Measurements from ENCODE around the gene MTCH1. TPM values are rescaled to one million over a fixed set of nuclear protein-coding genes. Genes with fewer than 3 reads are reported as not detected.

Gene MTCH1
- total and polyA plus RNA-seq, 10 of the 15 experiments (the other 5 are each of a cell fraction or from before 2014, with no cell fraction given), result 7.2 to 128 (median 85.2) TPM

GRCh38 chr6:36953931-36954261 lies 32.1 kb downstream of the MTCH1 start:
- ChIA-PET RAD21 (ENCODE audit: unreplicated experiment) (interaction anchor here (0.9 kb wide), 1 partner anchor 217 kb away, joined by 3 read pairs; no protein-coding TSS in a partner anchor), CTCF (interaction anchor here (0.8 to 1.2 kb wide), 4 partner anchors 12 to 80 kb away, joined by 3 read pairs; no protein-coding TSS in a partner anchor), SMC1A (ENCODE audit: uncharacterized antibody, unreplicated experiment) (interaction anchor here (0.9 kb wide), 1 partner anchor 64 kb away, joined by 7 read pairs; no protein-coding TSS in a partner anchor), POLR2A (interaction anchor here (0.9 kb wide), 1 partner anchor 64 kb away, joined by 3 read pairs; no protein-coding TSS in a partner anchor)
- H3K4me1 ChIP-seq (ENCODE audit: control insufficient read depth, insufficient read depth, low read length), result 0 out of 2 replicates have a peak, but pooled peaks cover 3% of the 10 kb centered on the region
- H3K36me3 ChIP-seq (ENCODE audit: control insufficient read depth in 2 of 2, insufficient read depth in 2 of 2, low read length in 1 of 2), result no peaks in the 10 kb centered on the region
- ATAC-seq (no peak), DNase-seq (ENCODE audit: low read depth, low spot score) (no peak), FAIRE-seq (no peak)
- BruUV-seq (replicated peaks), result no TSS peak
- TF ChIP-seq ZBTB11 (CRISPR knock-in tag; IDR thresholded peaks at IDR 0.05) (no peak), ATF7 (IDR thresholded peaks at IDR 0.05; ENCODE audit: low read depth) (no peak), CHD2 (IDR thresholded peaks at IDR 0.05; ENCODE audit: borderline replicate concordance, low read depth, low read length) (no peak)
- H2AFZ ChIP-seq (ENCODE audit: control insufficient read depth, low read depth, low read length), result no peak overlapping the region
- no peak overlapping the region for H3K27ac ChIP-seq (ENCODE audit: control insufficient read depth, insufficient read depth)
- H3K9me3 ChIP-seq (replicated peaks; ENCODE audit: control insufficient read depth, insufficient read depth, low read length), result no peaks in the 10 kb centered on the region
- no peak overlapping the region for H3K9ac ChIP-seq (ENCODE audit: control insufficient read depth, insufficient read depth, low read length)
- in situ Hi-C loops (cut with MboI) (no loop called here), intact Hi-C loops (cut with micrococcal nuclease; ENCODE audit: unreplicated experiment) (no loop called here)
- no peaks in the 10 kb centered on the region for H4K20me1 ChIP-seq (ENCODE audit: control insufficient read depth, insufficient read depth)
- no peak overlapping the region for H3K4me3 ChIP-seq
- H3K79me2 ChIP-seq (ENCODE audit: control insufficient read depth, insufficient read depth, low read length), result no peaks in the 10 kb centered on the region
- H3K4me2 ChIP-seq (ENCODE audit: control insufficient read depth, insufficient read depth), result no peak overlapping the region
- H3K27me3 ChIP-seq (replicated peaks in 1 of 2; ENCODE audit: control insufficient read depth in 2 of 2, insufficient read depth in 2 of 2, low read length in 1 of 2), result no peaks in the 10 kb centered on the region
- 100% methylated on average over 1 of the region's 1 CpG for WGBS (ENCODE audit: insufficient coverage, insufficient replicate concordance, low lambda C conversion rate, missing lambda C conversion rate)

GRCh38 chr6:36949636-36950035 lies 36.4 kb downstream of the MTCH1 start:
- H3K27me3 ChIP-seq (replicated peaks in 1 of 2; ENCODE audit: control insufficient read depth in 2 of 2, insufficient read depth in 2 of 2, low read length in 1 of 2), result no peaks in the 10 kb centered on the region
- H3K9me3 ChIP-seq (replicated peaks; ENCODE audit: control insufficient read depth, insufficient read depth, low read length), result no peaks in the 10 kb centered on the region
- 0 out of 2 replicates have a peak, but pooled peaks cover 3% of the 10 kb centered on the region for H3K4me1 ChIP-seq (ENCODE audit: control insufficient read depth, insufficient read depth, low read length)
- no peak overlapping the region for H2AFZ ChIP-seq (ENCODE audit: control insufficient read depth, low read depth, low read length)
- ChIA-PET POLR2A (no interaction called here), CTCF (interaction anchor here (0.6 to 1.2 kb wide), 3 partner anchors 12 to 70 kb away, joined by 3 to 6 read pairs (median 4); no protein-coding TSS in a partner anchor), SMC1A (ENCODE audit: uncharacterized antibody, unreplicated experiment) (interaction anchor here (1.1 kb wide), 1 partner anchor 13 kb away, joined by 4 read pairs; no protein-coding TSS in a partner anchor), RAD21 (ENCODE audit: unreplicated experiment) (no interaction called here)
- ATAC-seq (no peak), FAIRE-seq (no peak), DNase-seq (ENCODE audit: low read depth, low spot score) (no peak)
- intact Hi-C loops (cut with micrococcal nuclease; ENCODE audit: unreplicated experiment), result no loop called here
- in situ Hi-C loops (cut with MboI), result no loop called here
- no peak overlapping the region for H3K9ac ChIP-seq (ENCODE audit: control insufficient read depth, insufficient read depth, low read length)
- no TSS peak for BruUV-seq (replicated peaks)
- H3K4me3 ChIP-seq, result no peak overlapping the region
- no peak overlapping the region for H3K27ac ChIP-seq (ENCODE audit: control insufficient read depth, insufficient read depth)
- H3K36me3 ChIP-seq (ENCODE audit: control insufficient read depth in 2 of 2, insufficient read depth in 2 of 2, low read length in 1 of 2), result no peaks in the 10 kb centered on the region
- 16% methylated on average over 3 of the region's 3 CpGs for WGBS (ENCODE audit: insufficient coverage, insufficient replicate concordance, low lambda C conversion rate, missing lambda C conversion rate)
- H3K4me2 ChIP-seq (ENCODE audit: control insufficient read depth, insufficient read depth), result no peak overlapping the region
- TF ChIP-seq SMAD1 (IDR thresholded peaks at IDR 0.05; ENCODE audit: low read depth, partially characterized antibody) (no peak), BCL3 (IDR thresholded peaks at IDR 0.05; ENCODE audit: borderline replicate concordance, insufficient read depth, low read depth, low read length, poor library complexity, severe bottlenecking) (peak; percentile 42)
- no peaks in the 10 kb centered on the region for H3K79me2 ChIP-seq (ENCODE audit: control insufficient read depth, insufficient read depth, low read length)
- H4K20me1 ChIP-seq (ENCODE audit: control insufficient read depth, insufficient read depth), result no peaks in the 10 kb centered on the region
